T follicular helper cell (primary cell): Measurements from ENCODE around the gene PROM2.

Source experiments
- DNase-seq: peaks from one replicate; pipeline ENCODE4 v3.0.0-alpha.2; 2020; ENCODE audit warnings: low read depth

PROM2 gene

DNA sequence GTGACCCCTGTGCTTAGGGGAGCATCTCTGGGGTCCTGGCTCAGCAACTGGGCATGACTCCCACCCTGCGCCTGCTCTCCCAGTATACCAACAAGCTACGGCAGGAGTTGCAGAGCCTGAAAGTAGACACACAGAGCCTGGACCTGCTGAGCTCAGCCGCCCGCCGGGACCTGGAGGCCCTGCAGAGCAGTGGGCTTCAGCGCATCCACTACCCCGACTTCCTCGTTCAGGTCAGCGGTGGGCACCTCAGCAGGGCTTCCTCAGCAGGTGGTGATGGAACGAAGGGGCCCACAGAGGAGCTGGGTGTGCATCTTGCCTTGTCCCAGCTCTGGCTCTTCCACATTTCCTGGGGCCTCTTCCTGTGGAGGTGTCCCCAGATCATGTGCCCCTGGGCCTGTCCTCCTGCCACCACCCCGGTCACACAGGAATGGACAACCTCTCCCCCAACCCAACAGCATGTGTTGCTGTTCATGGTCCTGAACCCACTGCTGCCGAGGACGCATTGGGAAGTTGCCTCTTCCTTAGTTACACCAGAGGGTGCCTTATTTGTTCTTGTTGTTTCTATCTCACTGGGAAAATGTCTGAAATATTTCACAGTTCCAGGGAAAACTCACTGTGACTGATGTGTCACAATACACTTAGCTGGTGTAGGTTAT is 10.8 kb downstream of the PROM2 start:
- DNase-seq = no peak

DNA sequence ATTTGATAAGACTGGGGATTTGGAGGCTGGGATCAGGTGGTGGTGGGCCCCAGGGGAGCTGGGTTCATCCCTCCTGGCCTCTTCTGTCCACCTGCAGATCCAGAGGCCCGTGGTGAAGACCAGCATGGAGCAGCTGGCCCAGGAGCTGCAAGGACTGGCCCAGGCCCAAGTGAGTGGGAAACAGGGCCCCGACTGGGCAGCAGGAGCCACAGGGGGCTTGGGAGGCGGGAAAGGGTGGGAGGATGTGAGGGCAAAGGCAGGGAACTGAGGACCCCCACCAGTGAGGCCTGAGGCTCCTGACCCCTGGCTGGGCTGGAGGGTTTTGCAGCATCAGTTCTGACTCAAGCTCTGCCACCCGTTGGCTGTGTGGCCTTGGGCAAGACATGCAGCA is 11.3 kb downstream of the PROM2 start:
- no peak for DNase-seq

GRCh38 chr2:95287336-95287735 is 13.1 kb downstream of the PROM2 start:
- DNase-seq = no peak

GRCh38 chr2:95287806-95288205 is 13.6 kb downstream of the PROM2 start:
- DNase-seq = no peak

GRCh38 chr2:95289253-95289652 is 15.0 kb downstream of the PROM2 start:
- DNase-seq = no peak

- no peak for DNase-seq
Observed at GRCh38 chr2:95291222-95291621, 17.0 kb downstream of the PROM2 start.

- DNase-seq = no peak
Observed at GRCh38 chr2:95292623-95293260, 18.5 kb downstream of the PROM2 start.

DNA sequence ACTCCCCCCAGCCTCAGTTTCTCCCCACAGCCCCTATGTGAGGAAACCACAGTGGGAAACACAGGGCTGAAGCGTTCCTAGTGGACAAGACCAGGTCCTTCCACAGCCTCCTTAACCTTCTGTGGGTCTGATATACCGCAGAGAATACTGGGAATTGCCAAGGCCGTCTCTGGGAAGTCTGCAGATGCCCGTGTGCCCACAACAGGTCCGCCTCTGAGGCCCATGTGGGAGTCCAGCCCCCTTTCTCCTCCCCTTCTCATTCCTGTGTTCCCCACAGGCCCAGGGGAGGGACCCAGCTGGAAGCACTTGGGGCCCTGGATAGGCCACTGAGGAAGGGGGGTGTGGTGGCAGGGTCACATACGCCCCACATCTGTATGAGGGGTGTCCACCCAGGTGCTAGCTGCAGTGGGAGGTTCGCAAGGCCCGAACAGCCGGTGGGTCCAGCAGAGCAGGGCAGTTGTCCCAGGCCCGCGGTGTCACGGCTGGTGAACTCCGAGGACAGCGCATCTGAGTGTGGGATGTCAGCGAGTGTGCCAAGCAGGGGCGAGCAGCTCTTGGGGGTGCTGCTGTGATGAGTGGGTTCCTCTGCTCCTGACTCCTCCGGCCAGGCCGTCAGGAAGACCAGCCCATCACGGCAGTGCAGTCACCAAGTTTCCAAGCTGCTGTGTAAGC is 20.5 kb downstream of the PROM2 start:
- no peak for DNase-seq

DNA sequence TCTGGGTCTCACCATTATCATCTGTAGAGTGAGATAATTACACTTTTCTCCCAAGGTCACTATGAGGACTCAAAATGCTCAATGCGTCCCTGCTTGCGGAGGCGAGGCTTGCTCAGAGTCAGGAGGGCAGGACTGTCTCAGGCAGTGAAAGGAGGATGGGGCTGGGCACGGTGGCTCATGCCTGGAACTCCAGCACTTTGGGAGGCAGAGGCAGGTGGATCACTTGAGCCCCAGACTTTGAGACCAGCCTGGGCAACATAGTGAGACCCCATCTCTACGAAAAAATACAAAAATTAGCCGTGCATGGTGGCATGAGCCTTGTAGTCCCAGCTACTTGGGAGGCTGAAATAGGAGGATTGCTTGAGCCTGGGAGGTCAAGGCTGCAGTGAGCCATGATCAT is 21.1 kb downstream of the PROM2 start:
- no peak for DNase-seq

DNA sequence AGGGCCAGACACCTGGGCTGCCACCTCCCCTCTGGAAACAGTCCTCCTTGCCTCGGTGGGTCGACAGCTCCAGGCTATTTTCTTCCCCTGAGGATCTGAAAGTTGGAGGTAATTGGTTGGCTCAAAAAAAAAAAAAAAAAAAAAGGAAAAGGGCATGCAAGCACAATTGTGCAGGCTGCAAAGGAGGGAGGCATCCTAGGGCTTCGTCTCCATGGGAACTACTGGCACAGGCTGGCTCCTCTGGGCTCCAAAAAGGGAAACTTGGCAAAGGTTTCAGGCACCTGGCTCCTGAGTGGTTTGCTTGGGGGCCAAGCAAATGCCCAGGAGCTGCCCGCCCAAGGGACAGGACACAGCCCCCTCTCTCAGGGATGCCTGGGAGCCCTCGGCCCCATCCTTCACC is 21.8 kb downstream of the PROM2 start:
- no peak for DNase-seq

DNA sequence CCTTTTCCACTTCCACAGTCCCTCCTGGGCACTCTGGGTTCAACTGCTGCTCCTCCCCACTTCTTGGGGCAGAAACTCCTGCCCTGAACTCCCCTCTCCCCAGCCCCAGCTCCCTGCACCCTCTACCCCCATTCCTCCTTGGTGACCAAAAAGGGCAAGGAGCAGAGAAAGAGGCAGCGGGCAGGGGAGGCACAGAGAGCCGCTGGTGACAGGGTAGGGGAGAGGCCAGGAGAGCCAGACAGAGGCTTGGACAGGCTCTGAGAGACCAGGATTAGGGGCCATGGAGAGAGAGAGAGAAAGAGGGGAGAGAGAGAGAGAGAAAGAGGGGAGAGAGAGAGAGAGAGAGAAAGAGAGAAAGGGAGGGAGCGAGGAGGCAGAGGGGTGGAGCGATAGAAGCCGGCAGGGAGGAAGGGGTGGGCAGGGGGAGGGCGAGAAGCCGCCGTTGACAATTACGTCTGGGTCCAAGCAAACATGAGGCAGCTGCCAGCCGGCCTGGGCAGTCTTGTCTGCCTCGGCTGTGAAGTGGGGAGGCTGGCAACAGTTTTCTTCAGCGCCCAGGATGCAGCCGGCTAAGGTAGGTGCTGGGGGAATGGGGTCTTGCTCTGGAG is 22.7 kb downstream of the PROM2 start, which contains the start of gene KCNIP3:
KCNIP3 (plus strand) TSS at position 468 of the 608 bp plus-strand sequence; CDS start at position 560, 92 bp downstream.
- DNase-seq = no peak

- no peak for DNase-seq
Observed at GRCh38 chr2:95297639-95298395, 23.6 kb downstream of the PROM2 start.

GRCh38 chr2:95298486-95299111 is 24.4 kb downstream of the PROM2 start:
- no peak for DNase-seq

- DNase-seq = no peak
Observed at GRCh38 chr2:95299961-95300360, 25.7 kb downstream of the PROM2 start.

DNA sequence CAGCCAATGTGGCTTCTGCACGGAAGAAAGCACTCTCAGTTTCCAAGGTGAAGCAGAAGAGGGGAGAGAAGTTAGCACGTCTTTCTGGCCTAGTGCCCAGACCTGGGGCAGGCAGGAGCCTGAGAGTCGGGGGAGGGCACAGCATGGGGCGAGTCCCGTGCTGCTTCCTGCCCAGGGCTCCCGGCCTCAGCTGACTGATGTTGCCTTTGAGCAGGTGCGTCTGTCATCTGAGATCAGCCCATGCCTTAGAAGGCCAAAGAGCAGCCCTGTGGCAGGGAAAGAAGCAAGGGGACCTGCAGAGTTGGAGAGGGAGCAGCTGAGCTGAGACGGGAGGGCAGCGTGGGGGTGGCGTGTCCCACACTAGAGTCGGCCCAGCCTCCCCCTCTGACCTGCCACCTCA is 26.2 kb downstream of the PROM2 start:
- no peak for DNase-seq

- no peak for DNase-seq
Observed at GRCh38 chr2:95301186-95301585, 26.9 kb downstream of the PROM2 start.

DNA sequence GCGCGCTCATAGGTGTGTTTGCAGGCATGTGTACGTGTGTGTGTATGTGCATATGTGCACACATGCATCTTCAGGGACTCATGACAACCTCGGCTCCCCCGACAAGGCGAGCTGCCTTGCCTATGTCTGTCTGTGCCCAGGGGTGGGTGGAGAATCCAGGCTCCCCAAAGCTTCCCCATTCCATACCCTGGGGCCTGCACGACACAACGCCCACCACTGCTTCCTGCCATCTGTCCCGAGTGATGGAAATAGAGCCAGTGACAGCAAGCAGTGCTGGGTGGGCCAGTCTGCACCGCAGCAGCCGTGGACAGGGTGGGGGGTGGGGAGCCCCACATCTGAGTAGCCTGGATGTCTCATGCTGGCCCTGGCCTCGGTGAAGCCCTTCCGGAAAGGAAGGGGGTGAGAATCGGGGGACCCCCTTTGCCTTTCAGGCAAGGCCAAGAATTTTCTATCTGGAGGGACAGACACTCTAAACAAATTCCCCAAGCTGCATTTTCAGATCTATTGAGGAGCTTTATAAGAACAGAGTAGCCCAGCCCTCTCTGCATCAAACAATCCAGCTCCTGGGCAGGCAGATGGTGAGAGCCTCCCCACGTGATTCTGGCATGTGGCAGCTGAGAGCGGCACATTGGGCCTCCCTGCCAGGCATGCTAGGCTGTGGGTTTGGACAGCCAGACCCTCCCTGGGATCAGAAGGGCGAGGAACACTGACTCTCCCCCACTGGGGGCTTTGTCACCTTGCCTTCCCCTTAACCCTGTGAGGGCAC is 27.8 kb downstream of the PROM2 start:
- DNase-seq = no peak

- no peak for DNase-seq
Observed at GRCh38 chr2:95303191-95303919, 29.1 kb downstream of the PROM2 start.

GRCh38 chr2:95305380-95306061 is 31.3 kb downstream of the PROM2 start:
- no peak for DNase-seq
